Measurements from ENCODE around the gene PPP3CA. TPM values are rescaled to one million over a fixed set of nuclear protein-coding genes. Genes with fewer than 3 reads are reported as not detected.

PPP3CA gene
- total RNA-seq, 1 donor from 2014 or later, result 16.7 TPM

- Histone ChIP-seq H3K9me3 (replicated peaks) (no peaks in the 10 kb centered on the region), H3K27ac (replicated peaks) (no peak overlapping the region), H3K36me3 (no peaks in the 10 kb centered on the region), H3K4me1 (peaks cover 56% of the 10 kb centered on the region), H3K27me3 (ENCODE audit: low read depth) (no peaks in the 10 kb centered on the region), H3K4me3 (no peak overlapping the region)
- no peak for DNase-seq
- TF ChIP-seq CTCF (IDR thresholded peaks at IDR 0.05; ENCODE audit: borderline replicate concordance), result no peak
- intact Hi-C loops (cut with micrococcal nuclease), result no loop called here
These were observed 129.0 kb downstream of the PPP3CA start for GRCh38 chr4:101218346-101218745.

GRCh38 chr4:101217353-101218031, 129.8 kb downstream of the PPP3CA start:
- H3K27ac ChIP-seq (replicated peaks), result no peak overlapping the region
- H3K36me3 ChIP-seq, result no peaks in the 10 kb centered on the region
- H3K4me1 ChIP-seq, result peaks cover 48% of the 10 kb centered on the region
- no peak overlapping the region for H3K4me3 ChIP-seq
- H3K9me3 ChIP-seq (replicated peaks), result no peaks in the 10 kb centered on the region
- DNase-seq, result no peak
- TF ChIP-seq CTCF (IDR thresholded peaks at IDR 0.05; ENCODE audit: borderline replicate concordance), result no peak
- H3K27me3 ChIP-seq (ENCODE audit: low read depth), result no peaks in the 10 kb centered on the region
- intact Hi-C loops (cut with micrococcal nuclease), result no loop called here

GRCh38 chr4:101211146-101211553, 136.2 kb downstream of the PPP3CA start:
- intact Hi-C loops (cut with micrococcal nuclease), result no loop called here
- TF ChIP-seq CTCF (IDR thresholded peaks at IDR 0.05; ENCODE audit: borderline replicate concordance), result no peak
- Histone ChIP-seq H3K4me3 (no peak overlapping the region), H3K9me3 (replicated peaks) (no peaks in the 10 kb centered on the region), H3K27me3 (ENCODE audit: low read depth) (no peaks in the 10 kb centered on the region), H3K27ac (replicated peaks) (no peak overlapping the region), H3K36me3 (no peaks in the 10 kb centered on the region), H3K4me1 (no peaks in the 10 kb centered on the region)
- DNase-seq, result no peak

GRCh38 chr4:101210331-101210730, 137.0 kb downstream of the PPP3CA start:
- Histone ChIP-seq H3K4me3 (no peak overlapping the region), H3K27ac (replicated peaks) (no peak overlapping the region), H3K9me3 (replicated peaks) (no peaks in the 10 kb centered on the region), H3K27me3 (ENCODE audit: low read depth) (no peaks in the 10 kb centered on the region), H3K4me1 (no peaks in the 10 kb centered on the region), H3K36me3 (no peaks in the 10 kb centered on the region)
- TF ChIP-seq CTCF (IDR thresholded peaks at IDR 0.05; ENCODE audit: borderline replicate concordance), result no peak
- intact Hi-C loops (cut with micrococcal nuclease), result no loop called here
- DNase-seq, result no peak

GRCh38 chr4:101208171-101208570, 139.2 kb downstream of the PPP3CA start:
- no peak for TF ChIP-seq CTCF (IDR thresholded peaks at IDR 0.05; ENCODE audit: borderline replicate concordance)
- intact Hi-C loops (cut with micrococcal nuclease), result no loop called here
- Histone ChIP-seq H3K27me3 (ENCODE audit: low read depth) (no peaks in the 10 kb centered on the region), H3K9me3 (replicated peaks) (no peaks in the 10 kb centered on the region), H3K27ac (replicated peaks) (no peak overlapping the region), H3K4me1 (no peaks in the 10 kb centered on the region), H3K4me3 (no peak overlapping the region), H3K36me3 (no peaks in the 10 kb centered on the region)
- DNase-seq, result no peak
